ENCODE results near the gene WBP2NL.

WBP2NL gene

GRCh38 chr22:42041784-42042183 lies 43.2 kb downstream of the WBP2NL start:
- no peak for TF ChIP-seq CTCF (conservative IDR thresholded peaks at IDR 0.05; ENCODE audit: control insufficient read depth, insufficient read depth, low read depth, low read length)
- DNase-seq (ENCODE audit: low read depth), result no peak
- H3K4me3 ChIP-seq (ENCODE audit: control insufficient read depth, low read depth, low read length), result no peak overlapping the region

- DNase-seq (ENCODE audit: low read depth), result no peak
- TF ChIP-seq CTCF (conservative IDR thresholded peaks at IDR 0.05; ENCODE audit: control insufficient read depth, insufficient read depth, low read depth, low read length), result no peak
- H3K4me3 ChIP-seq (ENCODE audit: control insufficient read depth, low read depth, low read length), result no peak overlapping the region
Measured at GRCh38 chr22:42050641-42051180, 52.1 kb downstream of the WBP2NL start.

- no peak for DNase-seq (ENCODE audit: low read depth)
- TF ChIP-seq CTCF (conservative IDR thresholded peaks at IDR 0.05; ENCODE audit: control insufficient read depth, insufficient read depth, low read depth, low read length), result no peak
- H3K4me3 ChIP-seq (ENCODE audit: control insufficient read depth, low read depth, low read length), result no peak overlapping the region
Measured at GRCh38 chr22:42052765-42053164, 54.2 kb downstream of the WBP2NL start.

GRCh38 chr22:42056757-42057511 lies 58.3 kb downstream of the WBP2NL start:
- TF ChIP-seq CTCF (conservative IDR thresholded peaks at IDR 0.05; ENCODE audit: control insufficient read depth, insufficient read depth, low read depth, low read length), result no peak
- no peak overlapping the region for H3K4me3 ChIP-seq (ENCODE audit: control insufficient read depth, low read depth, low read length)
- DNase-seq (ENCODE audit: low read depth), result no peak

GRCh38 chr22:42060489-42060888 lies 61.9 kb downstream of the WBP2NL start:
- TF ChIP-seq CTCF (conservative IDR thresholded peaks at IDR 0.05; ENCODE audit: control insufficient read depth, insufficient read depth, low read depth, low read length), result no peak

GRCh38 chr22:42061041-42061440 lies 62.5 kb downstream of the WBP2NL start:
- TF ChIP-seq CTCF (conservative IDR thresholded peaks at IDR 0.05; ENCODE audit: control insufficient read depth, insufficient read depth, low read depth, low read length), result no peak
- no peak for DNase-seq (ENCODE audit: low read depth)
- no peak overlapping the region for H3K4me3 ChIP-seq (ENCODE audit: control insufficient read depth, low read depth, low read length)

More at GRCh38 chr22:42060489-42060888, 61.9 kb downstream of the WBP2NL start:
- H3K4me3 ChIP-seq (ENCODE audit: control insufficient read depth, low read depth, low read length), result no peak overlapping the region
- no peak for DNase-seq (ENCODE audit: low read depth)
